Mucosa of rectum (tissue), 2 donors: ENCODE measurements around the gene HCFC1.

Source experiments
- H3K27ac ChIP-seq, 2 donors: one replicate each; pipeline ENCODE4 v1.7.0; 2013; ENCODE audit warnings: inconsistent platforms in 2 of 2, low read depth in 2 of 2, low read length in 2 of 2
- H3K27me3 ChIP-seq, 2 donors: one replicate each; pipeline ENCODE4 v1.7.0; 2013; ENCODE audit warnings: low read length in 2 of 2; ENCODE audit not compliant: control insufficient read depth in 2 of 2, insufficient read depth in 2 of 2
- H3K36me3 ChIP-seq, 2 donors: one replicate each; pipeline ENCODE4 v1.7.0; 2013; ENCODE audit warnings: low read length in 2 of 2; ENCODE audit not compliant: control insufficient read depth in 2 of 2, insufficient read depth in 2 of 2
- H3K4me1 ChIP-seq, 2 donors: one replicate each; pipeline ENCODE4 v1.7.0; 2013; ENCODE audit warnings: low read length in 2 of 2, mild to moderate bottlenecking in 1 of 2; ENCODE audit not compliant: control insufficient read depth in 2 of 2, insufficient read depth in 2 of 2
- H3K4me3 ChIP-seq, 2 donors: one replicate each; pipeline ENCODE4 v1.7.0; 2013; ENCODE audit warnings: low read length in 2 of 2
- H3K9ac ChIP-seq, 2 donors: one replicate each; pipeline ENCODE4 v1.7.0; 2013; ENCODE audit warnings: low read length in 2 of 2, low read depth in 1 of 2, mild to moderate bottlenecking in 1 of 2
- H3K9me3 ChIP-seq, 2 donors: one replicate each; pipeline ENCODE4 v1.7.0; 2013; ENCODE audit warnings: low read length in 2 of 2; ENCODE audit not compliant: control insufficient read depth in 2 of 2
- donor health status: healthy.
- donor health status: Normal muscosa, but diverticular disease.

The HCFC1 gene

GRCh38 chrX:153905481-153906095 is 66.0 kb downstream of the HCFC1 start:
- H3K9ac ChIP-seq, result no peak overlapping the region
- H3K4me3 ChIP-seq, result no peak overlapping the region
- H3K4me1 ChIP-seq, result peaks cover 2 to 3% of the 10 kb centered on the region in 2 donors
- peaks cover 3 to 8% of the 10 kb centered on the region in 2 donors for H3K27me3 ChIP-seq
- H3K36me3 ChIP-seq, result no peaks in the 10 kb centered on the region
- no peak overlapping the region for H3K27ac ChIP-seq
- H3K9me3 ChIP-seq, result no peaks in the 10 kb centered on the region

- no peak within 1 kb of the TSS for H3K27ac ChIP-seq
- no peak within 1 kb of the TSS for H3K9ac ChIP-seq
- H3K4me3 ChIP-seq, result no peak within 1 kb of the TSS
- peaks cover 3 to 8% of the 10 kb centered on the region in 2 donors for H3K27me3 ChIP-seq
- H3K9me3 ChIP-seq, result no peaks in the 10 kb centered on the region
- no peaks in the 10 kb centered on the region for H3K36me3 ChIP-seq
- peaks cover 2 to 3% of the 10 kb centered on the region in 2 donors for H3K4me1 ChIP-seq
These were observed 67.3 kb downstream of the HCFC1 start, which contains the start of gene AVPR2 for GRCh38 chrX:153903991-153904957. Gene AVPR2 (plus strand): TSS chrX:153904673. CDS start chrX:153905146, 473 bp downstream.

- H3K4me3 ChIP-seq, result no peak overlapping the region
- no peaks in the 10 kb centered on the region for H3K36me3 ChIP-seq
- H3K27me3 ChIP-seq, result peaks cover 0 to 8% of the 10 kb centered on the region in 2 donors
- no peak overlapping the region for H3K27ac ChIP-seq
- H3K9ac ChIP-seq, result no peak overlapping the region
- no peaks in the 10 kb centered on the region for H3K9me3 ChIP-seq
- peaks cover 2 to 3% of the 10 kb centered on the region in 2 donors for H3K4me1 ChIP-seq
These were observed 68.2 kb downstream of the HCFC1 start for GRCh38 chrX:153903238-153903980.

GRCh38 chrX:153902385-153902784 is 69.2 kb downstream of the HCFC1 start:
- Histone ChIP-seq H3K4me3 (no peak overlapping the region), H3K9ac (no peak overlapping the region), H3K27me3 (peaks cover 3 to 11% of the 10 kb centered on the region in 2 donors), H3K27ac (no peak overlapping the region), H3K9me3 (no peaks in the 10 kb centered on the region), H3K36me3 (no peaks in the 10 kb centered on the region), H3K4me1 (peaks cover 2 to 3% of the 10 kb centered on the region in 2 donors)

GRCh38 chrX:153901753-153902140 is 69.9 kb downstream of the HCFC1 start:
- Histone ChIP-seq H3K4me1 (peaks cover 2 to 3% of the 10 kb centered on the region in 2 donors), H3K36me3 (no peaks in the 10 kb centered on the region), H3K9me3 (no peaks in the 10 kb centered on the region), H3K9ac (no peak overlapping the region), H3K27ac (no peak overlapping the region), H3K27me3 (peaks cover 3 to 11% of the 10 kb centered on the region in 2 donors), H3K4me3 (no peak overlapping the region)

- Histone ChIP-seq H3K27ac (no peak overlapping the region), H3K36me3 (no peaks in the 10 kb centered on the region), H3K4me1 (peaks cover 2 to 3% of the 10 kb centered on the region in 2 donors), H3K9me3 (no peaks in the 10 kb centered on the region), H3K4me3 (no peak overlapping the region), H3K9ac (no peak overlapping the region), H3K27me3 (peaks cover 3 to 11% of the 10 kb centered on the region in 2 donors)
These were observed 70.5 kb downstream of the HCFC1 start for GRCh38 chrX:153900831-153901752.

- Histone ChIP-seq H3K9me3 (no peaks in the 10 kb centered on the region), H3K27me3 (peaks cover 5 to 11% of the 10 kb centered on the region in 2 donors)
These were observed 73.7 kb downstream of the HCFC1 start for GRCh38 chrX:153897899-153898298.

More at GRCh38 chrX:153897899-153898298, 73.7 kb downstream of the HCFC1 start:
- Histone ChIP-seq H3K9ac (no peak overlapping the region), H3K4me3 (no peak overlapping the region), H3K36me3 (no peaks in the 10 kb centered on the region), H3K27ac (no peak overlapping the region), H3K4me1 (peaks cover 0 to 3% of the 10 kb centered on the region in 2 donors)
